Measurements from ENCODE around the gene PNPLA2.

The PNPLA2 gene, protein sequence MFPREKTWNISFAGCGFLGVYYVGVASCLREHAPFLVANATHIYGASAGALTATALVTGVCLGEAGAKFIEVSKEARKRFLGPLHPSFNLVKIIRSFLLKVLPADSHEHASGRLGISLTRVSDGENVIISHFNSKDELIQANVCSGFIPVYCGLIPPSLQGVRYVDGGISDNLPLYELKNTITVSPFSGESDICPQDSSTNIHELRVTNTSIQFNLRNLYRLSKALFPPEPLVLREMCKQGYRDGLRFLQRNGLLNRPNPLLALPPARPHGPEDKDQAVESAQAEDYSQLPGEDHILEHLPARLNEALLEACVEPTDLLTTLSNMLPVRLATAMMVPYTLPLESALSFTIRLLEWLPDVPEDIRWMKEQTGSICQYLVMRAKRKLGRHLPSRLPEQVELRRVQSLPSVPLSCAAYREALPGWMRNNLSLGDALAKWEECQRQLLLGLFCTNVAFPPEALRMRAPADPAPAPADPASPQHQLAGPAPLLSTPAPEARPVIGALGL

GRCh38 chr11:818396-819128 is at the start of gene PNPLA2:
Gene PNPLA2 (plus strand): TSS chr11:818914. CDS start chr11:819719, 805 bp downstream.
- no peak for DNase-seq

DNA sequence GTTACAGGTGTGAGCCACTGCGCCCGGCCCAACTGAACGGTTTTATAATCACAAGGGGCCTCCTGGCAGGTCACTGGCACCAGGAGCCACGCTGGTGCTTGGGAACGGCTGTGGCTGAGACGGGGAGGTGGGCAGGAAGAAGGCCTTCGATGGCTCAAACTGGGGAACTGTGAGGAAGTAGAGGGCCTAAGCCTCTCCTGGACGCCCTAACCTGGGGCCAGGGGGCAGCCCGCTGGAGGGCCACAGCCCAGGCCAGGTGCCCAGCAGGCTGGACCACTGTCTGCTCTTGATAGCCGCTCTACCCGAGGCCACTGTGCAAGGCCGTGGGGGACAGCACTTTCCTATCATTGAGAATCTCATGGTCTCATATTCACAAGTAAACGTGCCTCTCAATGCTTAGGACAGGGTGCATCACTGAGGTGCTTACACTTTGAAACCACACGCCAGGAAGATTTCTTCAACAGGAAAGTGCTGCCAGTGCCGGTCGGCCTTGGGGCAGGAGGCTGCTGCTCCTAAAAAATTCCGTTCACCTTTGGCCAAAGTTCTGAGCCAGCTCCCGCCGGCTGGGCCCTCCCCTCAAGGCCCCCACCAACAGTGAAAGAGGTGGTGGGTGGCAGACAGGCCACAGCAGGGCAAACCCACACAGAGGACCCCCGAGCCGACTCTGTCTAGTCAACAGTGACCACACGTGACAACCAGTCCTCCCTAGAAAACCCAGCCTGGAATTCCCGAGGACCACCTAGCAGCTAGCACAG is 48.6 kb upstream of the PNPLA2 start:
- DNase-seq = no peak

DNA sequence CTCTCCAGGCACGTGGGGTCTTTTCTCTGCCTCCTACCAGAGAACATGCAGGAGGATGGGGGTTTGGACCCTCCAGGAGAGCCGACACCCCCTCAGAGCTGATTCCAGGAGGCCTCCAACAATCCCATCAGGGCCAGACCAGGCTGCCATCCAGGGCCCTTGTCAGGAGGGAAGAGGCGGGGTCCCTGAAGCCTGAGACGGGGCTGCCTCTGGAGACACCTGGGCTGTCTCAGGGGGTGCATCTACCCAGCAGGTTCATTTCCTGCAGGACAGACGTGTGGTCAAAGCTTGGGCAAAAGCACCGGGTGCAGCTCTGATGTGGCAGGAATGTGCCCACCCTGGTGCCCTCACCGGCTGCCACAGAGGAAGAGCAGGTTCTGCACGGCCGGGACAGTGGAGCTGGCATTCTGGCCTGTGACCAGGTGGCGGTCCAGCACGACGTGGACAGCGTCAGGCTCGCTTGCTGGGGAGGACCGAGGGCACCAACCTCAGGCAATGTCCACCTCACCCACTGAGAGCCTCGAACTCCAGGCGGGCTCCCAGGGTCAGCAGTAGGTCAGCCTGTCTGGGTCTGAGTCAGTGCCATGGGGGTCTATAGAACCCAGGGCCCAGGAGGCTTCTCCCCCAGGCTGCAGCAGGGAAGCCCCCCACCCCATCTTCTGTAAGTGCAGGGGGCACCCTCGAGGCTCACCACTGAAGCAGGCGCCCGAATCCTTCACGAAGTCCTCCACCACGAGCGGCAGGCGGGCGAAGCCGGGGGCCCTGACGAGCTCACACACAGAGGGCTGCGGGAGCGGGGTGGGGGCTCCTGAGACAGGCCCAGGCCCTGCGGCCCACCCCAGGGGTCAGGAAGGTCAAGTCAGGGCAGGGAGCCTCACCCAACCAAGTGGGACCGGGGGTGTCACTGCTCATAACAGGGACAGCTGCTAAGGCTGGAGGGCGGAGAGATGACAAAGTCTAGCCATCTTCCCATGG is 47.8 kb upstream of the PNPLA2 start:
- DNase-seq = no peak

- no peak for DNase-seq
Measured at GRCh38 chr11:771617-772204, 47.0 kb upstream of the PNPLA2 start.

- DNase-seq = no peak
Measured at GRCh38 chr11:772429-773390, 46.0 kb upstream of the PNPLA2 start.

DNA sequence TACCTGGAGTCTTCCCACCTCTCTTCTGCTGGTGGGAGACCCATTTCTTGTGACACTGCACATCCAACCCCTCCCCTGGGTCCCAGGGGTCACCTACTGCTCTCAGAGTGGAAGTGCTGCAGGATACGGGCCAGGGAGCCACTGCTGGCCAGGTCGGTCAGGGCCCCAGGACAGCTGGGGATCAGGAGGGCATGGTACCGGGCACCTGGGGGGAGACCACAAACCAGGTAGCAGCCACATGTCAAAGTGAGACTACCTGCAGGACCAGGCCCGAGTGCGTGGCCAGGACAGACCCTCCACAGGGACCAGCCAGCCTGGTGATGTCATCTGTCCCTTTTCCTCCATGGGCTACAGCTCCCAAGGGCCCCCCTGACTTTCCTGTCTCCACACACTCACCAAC is 45.3 kb upstream of the PNPLA2 start:
- no peak for DNase-seq

DNA sequence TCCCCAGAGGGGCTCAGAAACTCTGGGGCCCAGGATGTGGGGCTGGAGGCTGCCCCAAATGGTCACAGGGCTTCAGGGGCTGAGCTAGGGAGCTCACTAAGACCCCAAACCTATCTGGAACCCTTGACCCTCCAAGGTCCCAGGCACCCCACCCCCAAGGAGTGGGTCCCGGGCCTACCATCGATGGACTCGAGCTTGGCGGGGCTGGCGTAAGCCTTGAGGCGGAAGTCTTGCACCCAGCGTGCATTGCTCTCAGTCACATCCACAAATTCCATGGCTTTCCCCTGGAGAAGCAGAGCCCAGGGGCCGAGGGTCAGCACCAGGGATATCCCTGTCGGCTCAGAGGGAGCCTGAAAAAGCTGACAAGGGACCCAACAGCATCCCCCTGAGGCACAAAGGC is 44.9 kb upstream of the PNPLA2 start:
- no peak for DNase-seq

GRCh38 chr11:774873-775592 is 43.7 kb upstream of the PNPLA2 start:
- no peak for DNase-seq

DNA sequence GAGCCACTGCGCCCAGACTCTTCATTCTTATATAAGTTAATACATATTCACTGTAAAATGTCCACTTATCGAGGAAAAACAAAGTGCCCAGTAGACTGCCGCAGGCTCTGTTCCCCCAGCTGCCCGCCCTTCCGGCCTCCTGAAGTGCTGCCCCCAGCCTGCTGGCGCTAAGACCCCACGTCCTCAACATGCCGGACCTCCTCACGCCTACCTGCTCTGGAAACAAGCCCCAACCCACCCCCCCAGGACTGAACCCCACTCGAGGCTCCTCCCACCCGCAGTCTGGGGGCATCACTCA is 42.5 kb upstream of the PNPLA2 start:
- DNase-seq = no peak

DNA sequence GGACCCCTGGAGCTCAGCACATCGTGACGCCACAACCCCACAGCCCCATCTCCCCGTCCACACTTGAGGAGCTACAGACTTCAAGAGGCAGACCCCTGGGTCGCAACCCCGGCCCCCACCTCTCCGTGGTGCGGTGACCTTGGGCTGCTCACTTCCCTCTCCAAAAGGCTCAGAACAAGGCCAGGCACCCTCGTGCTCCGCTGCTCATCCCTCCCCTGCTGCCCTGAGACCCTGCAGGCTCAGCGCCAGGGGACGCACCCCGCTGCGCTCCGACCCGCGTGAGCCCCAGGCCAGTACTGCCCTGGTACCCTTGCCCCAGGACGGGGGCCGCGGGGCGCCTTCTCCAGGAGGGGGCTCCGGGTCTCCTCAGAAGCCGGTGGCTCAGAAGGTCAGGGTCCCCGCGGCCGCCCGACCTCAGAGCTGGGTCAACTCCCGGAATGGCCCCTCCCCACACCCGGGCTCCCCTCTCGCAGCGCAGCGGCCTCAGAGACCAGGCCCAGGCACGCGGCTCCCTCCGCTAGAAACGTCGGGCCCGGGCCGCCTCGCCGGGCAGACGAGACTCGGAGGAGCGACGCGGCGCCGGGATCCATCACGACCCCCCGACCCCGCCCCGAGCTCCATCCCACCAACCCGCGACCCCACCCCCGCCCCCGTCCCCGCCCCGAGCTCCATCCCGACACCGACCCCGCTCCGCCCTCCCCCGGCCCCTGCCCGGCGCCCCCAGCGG is 42.0 kb upstream of the PNPLA2 start:
- DNase-seq = peak; percentile 58

GRCh38 chr11:777288-778255 is 41.1 kb upstream of the PNPLA2 start, which contains the start of gene GATD1:
Gene GATD1 (minus strand): TSS chr11:777487. CDS start chr11:777462, 25 bp downstream.
- DNase-seq = peak; percentile 93

DNA sequence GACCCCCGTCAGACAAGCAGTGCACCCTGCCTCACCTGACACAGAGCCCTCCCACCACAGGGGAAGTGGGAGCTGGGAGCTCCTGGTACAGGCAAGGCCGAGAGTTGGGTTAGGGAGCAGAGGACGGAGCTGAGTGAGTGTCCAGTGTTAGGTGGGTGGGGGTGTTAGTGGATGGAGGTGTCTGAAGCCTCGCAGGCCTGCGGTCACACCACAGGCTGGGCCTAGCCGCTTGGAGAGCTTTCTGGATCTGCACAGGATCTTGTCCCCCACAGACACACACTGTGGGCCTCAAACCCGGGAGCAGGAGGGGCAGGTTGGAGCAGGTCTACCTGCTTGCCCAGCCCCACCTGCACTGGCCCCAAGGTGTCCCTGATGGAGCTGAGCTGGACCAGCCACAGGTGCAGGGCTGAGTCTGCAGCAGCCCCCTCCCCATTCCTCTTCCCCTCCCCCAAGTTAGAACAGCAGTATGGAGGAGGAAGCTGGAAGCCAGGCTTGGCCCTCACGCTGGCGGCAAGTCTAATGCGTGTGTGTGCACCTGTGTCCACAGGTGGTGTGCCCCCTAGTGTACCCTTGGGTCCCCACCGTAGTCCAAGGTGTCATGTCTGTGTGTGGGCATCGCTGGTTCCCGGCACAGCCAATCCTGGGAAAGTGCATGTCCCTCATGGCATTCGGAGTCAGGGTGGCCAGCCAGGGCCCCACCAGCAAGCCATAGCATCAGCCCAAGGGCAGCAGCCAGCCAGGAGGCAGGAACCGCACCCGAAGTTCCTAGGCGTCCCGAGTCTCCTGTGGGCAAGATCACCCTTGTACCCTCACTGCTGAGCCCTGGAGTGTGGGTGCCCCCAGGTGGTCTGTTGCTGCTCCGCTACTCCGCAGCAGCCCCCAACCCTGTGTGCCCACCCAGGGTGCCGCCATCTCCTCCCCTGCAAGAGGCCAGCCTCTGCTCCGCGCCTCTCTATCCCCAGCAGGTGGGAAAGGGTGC is 39.4 kb upstream of the PNPLA2 start:
- DNase-seq = no peak

DNA sequence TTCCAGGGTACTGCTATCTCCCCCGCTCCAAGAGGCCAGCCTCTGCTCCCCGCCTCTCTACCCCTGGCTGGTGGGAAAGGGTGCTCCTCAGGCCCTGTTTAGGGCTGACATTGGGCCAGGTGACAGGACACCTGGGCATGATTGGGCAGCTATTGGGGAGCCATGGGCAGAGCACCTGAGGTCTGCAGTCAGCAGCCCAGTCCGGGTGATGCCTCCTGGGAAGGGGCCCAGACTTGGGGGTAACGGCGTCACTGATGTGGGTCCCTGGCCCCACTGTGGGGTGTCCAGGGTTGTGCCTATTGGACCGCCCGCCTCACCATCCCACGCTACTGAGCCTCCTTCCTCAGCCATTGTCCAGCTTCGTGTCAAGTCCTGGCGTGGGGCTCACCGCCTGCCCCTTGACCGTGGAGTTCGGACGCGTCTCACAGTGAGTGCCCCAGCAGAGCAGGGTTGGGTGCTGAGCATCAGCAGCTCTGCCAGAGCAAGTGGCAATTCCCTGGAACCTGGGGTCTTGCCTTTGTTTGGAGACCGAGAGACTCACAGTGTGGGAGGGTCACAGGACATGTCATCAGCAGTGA is 38.7 kb upstream of the PNPLA2 start:
- no peak for DNase-seq

GRCh38 chr11:782264-783174 is 36.2 kb upstream of the PNPLA2 start:
- DNase-seq = no peak

DNA sequence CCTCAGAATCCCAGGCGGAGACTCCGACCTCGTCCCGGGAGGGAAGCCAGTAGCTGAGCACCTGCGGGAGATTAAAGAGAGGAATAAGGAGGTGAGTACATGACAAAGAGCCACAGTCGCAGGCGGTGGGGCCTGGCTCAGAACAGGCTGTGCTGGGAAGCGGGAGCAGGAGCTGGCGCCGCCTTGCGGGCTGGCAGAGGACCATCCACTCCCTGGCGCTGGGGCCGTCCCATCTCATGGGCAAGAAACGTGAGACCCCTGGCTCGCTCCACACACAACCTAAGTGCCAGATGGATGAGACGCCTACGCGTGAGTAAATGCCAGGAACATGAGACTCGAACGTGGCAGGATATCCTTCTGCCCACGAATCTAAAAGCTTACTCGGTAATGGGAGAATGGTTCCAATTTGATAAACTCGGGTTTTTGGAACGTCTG is 35.1 kb upstream of the PNPLA2 start:
- peak; percentile 70 for DNase-seq
